OCI-LY7 (cell line): ENCODE results near the gene INPP5B.

Experiments
- CTCF ChIP-seq: fragments of 200-600 bp; sonication (generic); conservative IDR thresholded peaks from 2 replicates; pipeline ENCODE4 v1.5.1; 2014; ENCODE audit warnings: mild to moderate bottlenecking, antibody characterized with exemption, low read length, moderate library complexity, mixed read lengths
- EZH2phosphoT487 ChIP-seq: fragments of 200-600 bp; sonication (generic); IDR thresholded peaks from 2 replicates; pipeline ENCODE4 v1.6.1; 2018; ENCODE audit warnings: low read depth, borderline replicate concordance, mild to moderate bottlenecking, mixed run types, antibody characterized with exemption, low read length, moderate library complexity, mixed read lengths

GRCh38 chr1:37814252-37814651 is 132.6 kb downstream of the INPP5B start:
- TF ChIP-seq CTCF: no peak
- TF ChIP-seq EZH2phosphoT487: no peak
